D721Med (cell line): ENCODE results near the gene BTLA.

Experiments used
- DNase-seq: peaks from one replicate; pipeline ENCODE4 v3.0.0; 2011; ENCODE audit warnings: low spot score; ENCODE audit not compliant: insufficient read length
- FAIRE-seq: peaks from 2 replicates; lab custom pipeline; 2011; peaks lifted over from hg19 to GRCh38; lab: Jason Lieb, UNC
- TF ChIP-seq, protein P1 (sequence below): IDR thresholded peaks from 2 replicates; pipeline ENCODE4 v1.5.1; 2012; ENCODE audit warnings: mild to moderate bottlenecking, control low read depth; ENCODE audit not compliant: insufficient read depth; ENCODE audit errors: missing control alignments

BTLA gene

DNA sequence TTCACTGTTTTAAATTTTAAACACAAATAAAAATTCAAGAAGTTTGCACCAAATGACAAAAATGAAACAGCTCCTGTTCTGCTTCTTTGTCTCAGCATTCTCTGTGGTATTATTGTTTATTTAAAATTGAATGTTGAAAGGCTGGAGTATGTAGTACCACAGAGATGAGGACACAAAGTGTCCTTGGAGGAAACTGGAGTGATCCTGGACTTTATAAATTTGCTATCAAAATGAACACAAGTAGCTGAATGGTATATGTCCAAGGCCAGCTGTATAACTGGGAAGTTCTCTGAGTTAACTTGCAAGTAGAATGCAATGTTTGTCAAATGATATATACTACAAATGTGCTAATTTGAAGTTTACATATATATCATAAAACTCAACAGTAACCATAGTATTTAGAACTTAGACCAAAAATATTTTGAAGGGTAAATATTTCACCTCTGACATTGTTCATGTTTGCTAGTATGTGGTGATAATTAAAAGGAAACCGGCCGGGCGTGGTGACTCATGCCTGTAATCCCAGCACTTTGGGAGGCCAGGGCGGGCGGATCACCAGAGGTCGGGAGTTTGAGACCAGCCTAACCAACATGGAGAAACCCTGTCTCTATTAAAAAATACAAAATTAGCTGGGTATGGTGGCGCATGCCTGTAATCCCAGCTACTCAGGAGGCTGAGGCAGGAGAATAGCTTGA lies 12.3 kb downstream of the BTLA start:
- FAIRE-seq: no peak
- DNase-seq: no peak
- TF ChIP-seq, protein P1, sequence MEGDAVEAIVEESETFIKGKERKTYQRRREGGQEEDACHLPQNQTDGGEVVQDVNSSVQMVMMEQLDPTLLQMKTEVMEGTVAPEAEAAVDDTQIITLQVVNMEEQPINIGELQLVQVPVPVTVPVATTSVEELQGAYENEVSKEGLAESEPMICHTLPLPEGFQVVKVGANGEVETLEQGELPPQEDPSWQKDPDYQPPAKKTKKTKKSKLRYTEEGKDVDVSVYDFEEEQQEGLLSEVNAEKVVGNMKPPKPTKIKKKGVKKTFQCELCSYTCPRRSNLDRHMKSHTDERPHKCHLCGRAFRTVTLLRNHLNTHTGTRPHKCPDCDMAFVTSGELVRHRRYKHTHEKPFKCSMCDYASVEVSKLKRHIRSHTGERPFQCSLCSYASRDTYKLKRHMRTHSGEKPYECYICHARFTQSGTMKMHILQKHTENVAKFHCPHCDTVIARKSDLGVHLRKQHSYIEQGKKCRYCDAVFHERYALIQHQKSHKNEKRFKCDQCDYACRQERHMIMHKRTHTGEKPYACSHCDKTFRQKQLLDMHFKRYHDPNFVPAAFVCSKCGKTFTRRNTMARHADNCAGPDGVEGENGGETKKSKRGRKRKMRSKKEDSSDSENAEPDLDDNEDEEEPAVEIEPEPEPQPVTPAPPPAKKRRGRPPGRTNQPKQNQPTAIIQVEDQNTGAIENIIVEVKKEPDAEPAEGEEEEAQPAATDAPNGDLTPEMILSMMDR: no peak

DNA sequence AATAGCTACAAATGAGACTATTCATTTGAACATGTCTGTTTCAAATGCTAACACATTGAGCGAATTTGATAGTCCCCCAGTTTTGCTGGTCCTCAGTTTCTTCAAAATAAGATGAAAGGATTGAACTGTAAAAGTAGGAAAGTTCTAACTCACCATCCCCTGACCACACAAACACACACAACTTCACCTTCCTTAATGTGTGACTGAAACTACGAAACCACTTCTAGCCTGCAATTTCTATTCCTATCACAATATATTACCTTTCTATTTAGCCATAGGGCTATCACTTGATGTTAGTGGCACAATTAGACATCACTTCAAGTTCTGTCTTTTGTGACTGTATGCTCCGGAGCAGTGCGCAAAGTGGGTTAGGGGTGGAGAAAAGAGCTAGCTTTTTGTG lies 14.9 kb downstream of the BTLA start:
- no peak for DNase-seq
- no peak for FAIRE-seq
- TF ChIP-seq, protein P1: no peak

DNA sequence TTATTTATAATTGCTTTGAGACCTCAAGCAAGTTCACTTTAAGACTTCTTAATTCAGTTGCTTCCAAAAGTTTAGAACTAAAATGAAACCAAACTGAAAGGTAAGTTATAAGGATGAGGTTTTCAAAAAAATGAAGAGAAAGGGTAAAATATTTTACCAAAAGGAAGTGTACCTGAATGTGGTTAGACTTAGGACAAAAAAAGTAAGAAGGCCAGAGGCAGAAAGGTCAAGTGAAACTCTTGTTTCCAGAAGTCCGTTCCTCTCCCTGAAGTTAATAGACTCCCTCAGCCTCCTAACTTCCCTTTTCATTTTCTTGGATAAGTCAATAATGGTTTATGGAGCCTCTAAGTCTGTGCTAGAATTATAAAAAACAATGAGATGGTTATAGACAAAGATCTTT lies 16.6 kb downstream of the BTLA start:
- DNase-seq (no peak), FAIRE-seq (no peak)
- TF ChIP-seq, protein P1: no peak

GRCh38 chr3:112481302-112481721 lies 18.0 kb downstream of the BTLA start:
- DNase-seq (no peak), FAIRE-seq (no peak)
- TF ChIP-seq, protein P1: no peak

DNA sequence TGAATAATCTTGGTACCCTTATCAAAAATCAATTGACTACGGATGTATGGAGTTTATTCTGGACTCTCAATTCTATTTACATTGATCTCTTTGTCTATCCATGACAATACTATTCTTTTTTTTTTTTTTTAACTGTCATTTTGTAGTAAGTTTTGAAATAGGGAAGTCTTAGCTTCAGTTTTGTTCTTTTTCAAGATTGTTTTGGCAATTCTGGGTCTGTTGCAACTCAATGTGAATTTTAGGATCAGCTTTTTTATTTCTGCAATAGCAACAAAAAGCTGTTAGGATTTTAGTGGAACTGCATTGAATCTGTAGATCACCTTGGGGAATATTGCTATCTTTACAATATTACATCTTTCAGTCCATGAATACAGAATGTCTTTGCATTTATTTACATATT lies 21.4 kb downstream of the BTLA start:
- TF ChIP-seq, protein P1: no peak
- no peak for FAIRE-seq
- DNase-seq: no peak

GRCh38 chr3:112476346-112476745 lies 22.9 kb downstream of the BTLA start:
- DNase-seq (no peak), FAIRE-seq (no peak)

DNA sequence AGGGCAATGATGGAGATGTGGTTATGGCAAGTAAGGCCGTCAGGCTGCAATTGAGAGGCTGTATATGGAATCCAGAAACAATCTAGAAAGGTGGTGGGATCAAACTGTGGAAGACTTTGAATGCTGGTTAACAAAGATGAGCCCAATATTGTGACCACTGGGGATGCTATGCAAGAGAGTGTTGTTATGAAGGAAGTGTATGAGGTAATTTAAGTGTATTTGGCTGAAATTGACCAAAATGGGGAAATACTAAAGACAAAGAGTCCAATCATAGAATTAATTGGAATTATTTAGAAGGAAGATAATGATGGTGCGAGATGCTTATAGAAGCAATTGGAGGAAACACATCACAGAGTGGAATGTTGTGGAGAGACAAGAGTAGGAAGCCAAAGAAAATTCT lies 24.5 kb downstream of the BTLA start:
- TF ChIP-seq, protein P1: no peak
- DNase-seq: no peak
- FAIRE-seq: no peak

More at GRCh38 chr3:112476346-112476745, 22.9 kb downstream of the BTLA start:
- TF ChIP-seq, protein P1: no peak
